Measurements from ENCODE around the gene TRIM61. TPM values are rescaled to one million over a fixed set of nuclear protein-coding genes. Genes with fewer than 3 reads are reported as not detected.
"Not testable (repeated sequence)": the region's sequence is repeated elsewhere in the genome, so short reads cannot be mapped to it uniquely, and the experiment has no call there.

The TRIM61 gene
- total RNA-seq, 1 donor from 2014 or later = not detected

GRCh38 chr4:164949448-164950143, 27.9 kb downstream of the TRIM61 start:
- H3K36me3 ChIP-seq = no peaks in the 10 kb centered on the region
- no peaks in the 10 kb centered on the region for H3K9me3 ChIP-seq (ENCODE audit: low read depth)
- H3F3A ChIP-seq (ENCODE audit: low read depth) = no peaks in the 10 kb centered on the region
- TF ChIP-seq EZH2phosphoT487 (IDR thresholded peaks at IDR 0.05) (no peak), EZH2 (IDR thresholded peaks at IDR 0.05) (no peak), CTCF (IDR thresholded peaks at IDR 0.05) (peak; percentile 42)
- no peak overlapping the region for H3K4me3 Mint-ChIP-seq
- peaks cover 12% of the 10 kb centered on the region for H3K4me1 ChIP-seq
- no peaks in the 10 kb centered on the region for H3K9me3 Mint-ChIP-seq
- H3K4me1 Mint-ChIP-seq = peaks cover 19% of the 10 kb centered on the region
- no peak overlapping the region for H3K9ac ChIP-seq
- H3K27me3 ChIP-seq = no peaks in the 10 kb centered on the region
- H3K4me2 ChIP-seq = no peak overlapping the region
- H3K27ac Mint-ChIP-seq = no peak overlapping the region
- DNase-seq (ENCODE audit: low spot score) = peak; percentile 62
- no peaks in the 10 kb centered on the region for H3K79me2 ChIP-seq (ENCODE audit: low read depth)
- no peaks in the 10 kb centered on the region for H3K36me3 Mint-ChIP-seq
- H4K20me1 ChIP-seq (ENCODE audit: low read depth) = no peaks in the 10 kb centered on the region
- no peak overlapping the region for H3K27ac ChIP-seq
- H3K27me3 Mint-ChIP-seq (ENCODE audit: insufficient read depth, low read depth) = peaks cover 2% of the 10 kb centered on the region
- H2AFZ ChIP-seq (replicated peaks) = peak overlapping the region; percentile 79
- H3K4me3 ChIP-seq = no peak overlapping the region

GRCh38 chr4:164948975-164949374, 28.5 kb downstream of the TRIM61 start:
- no peaks in the 10 kb centered on the region for H3K36me3 Mint-ChIP-seq
- TF ChIP-seq CTCF (IDR thresholded peaks at IDR 0.05) (no peak), EZH2phosphoT487 (IDR thresholded peaks at IDR 0.05) (no peak), EZH2 (IDR thresholded peaks at IDR 0.05) (no peak)
- H2AFZ ChIP-seq (replicated peaks) = no peak overlapping the region
- H3K36me3 ChIP-seq = no peaks in the 10 kb centered on the region
- H3K9ac ChIP-seq = no peak overlapping the region
- no peaks in the 10 kb centered on the region for H3K9me3 ChIP-seq (ENCODE audit: low read depth)
- H3K27me3 Mint-ChIP-seq (ENCODE audit: insufficient read depth, low read depth) = no peaks in the 10 kb centered on the region
- no peak overlapping the region for H3K4me2 ChIP-seq
- H4K20me1 ChIP-seq (ENCODE audit: low read depth) = no peaks in the 10 kb centered on the region
- no peaks in the 10 kb centered on the region for H3K79me2 ChIP-seq (ENCODE audit: low read depth)
- no peaks in the 10 kb centered on the region for H3K9me3 Mint-ChIP-seq
- no peak overlapping the region for H3K27ac ChIP-seq
- H3K4me1 Mint-ChIP-seq = peaks cover 19% of the 10 kb centered on the region
- H3F3A ChIP-seq (ENCODE audit: low read depth) = no peaks in the 10 kb centered on the region
- DNase-seq (ENCODE audit: low spot score) = no peak
- H3K4me1 ChIP-seq = peaks cover 12% of the 10 kb centered on the region
- H3K4me3 Mint-ChIP-seq = no peak overlapping the region
- H3K4me3 ChIP-seq = no peak overlapping the region
- no peak overlapping the region for H3K27ac Mint-ChIP-seq
- no peaks in the 10 kb centered on the region for H3K27me3 ChIP-seq

GRCh38 chr4:164948006-164948405, 29.5 kb downstream of the TRIM61 start:
- not testable (repeated sequence) for H3K79me2 ChIP-seq (ENCODE audit: low read depth); H3F3A ChIP-seq (ENCODE audit: low read depth); H3K36me3 ChIP-seq; H3K9ac ChIP-seq; H3K27me3 ChIP-seq; H3K4me2 ChIP-seq; H4K20me1 ChIP-seq (ENCODE audit: low read depth); H3K4me3 ChIP-seq; H3K27me3 Mint-ChIP-seq (ENCODE audit: insufficient read depth, low read depth); H3K9me3 ChIP-seq (ENCODE audit: low read depth); H3K9me3 Mint-ChIP-seq; H3K27ac ChIP-seq; H3K27ac Mint-ChIP-seq; H3K36me3 Mint-ChIP-seq; DNase-seq (ENCODE audit: low spot score); H3K4me3 Mint-ChIP-seq
- H3K4me1 ChIP-seq = peaks cover 12% of the 10 kb centered on the region
- H2AFZ ChIP-seq (replicated peaks) = peak overlapping the region; percentile 74
- peaks cover 19% of the 10 kb centered on the region for H3K4me1 Mint-ChIP-seq

- no peaks in the 10 kb centered on the region for H3K79me2 ChIP-seq (ENCODE audit: low read depth)
- no peak overlapping the region for H3K27ac Mint-ChIP-seq
- H3K4me3 ChIP-seq = no peak overlapping the region
- H3K9ac ChIP-seq = no peak overlapping the region
- peaks cover 2% of the 10 kb centered on the region for H3K9me3 Mint-ChIP-seq
- no peaks in the 10 kb centered on the region for H3K27me3 ChIP-seq
- peaks cover 19% of the 10 kb centered on the region for H3K4me1 Mint-ChIP-seq
- no peak overlapping the region for H3K4me2 ChIP-seq
- no peaks in the 10 kb centered on the region for H3K36me3 Mint-ChIP-seq
- no peaks in the 10 kb centered on the region for H3K9me3 ChIP-seq (ENCODE audit: low read depth)
- no peak overlapping the region for H2AFZ ChIP-seq (replicated peaks)
- H3K4me3 Mint-ChIP-seq = no peak overlapping the region
- no peaks in the 10 kb centered on the region for H3F3A ChIP-seq (ENCODE audit: low read depth)
- H3K4me1 ChIP-seq = peaks cover 12% of the 10 kb centered on the region
- H3K36me3 ChIP-seq = no peaks in the 10 kb centered on the region
- DNase-seq (ENCODE audit: low spot score) = no peak
- no peak for TF ChIP-seq CTCF (IDR thresholded peaks at IDR 0.05)
- peaks cover 2% of the 10 kb centered on the region for H3K27me3 Mint-ChIP-seq (ENCODE audit: insufficient read depth, low read depth)
- no peak overlapping the region for H3K27ac ChIP-seq
- H4K20me1 ChIP-seq (ENCODE audit: low read depth) = no peaks in the 10 kb centered on the region
Observed at GRCh38 chr4:164946810-164947209, 30.6 kb downstream of the TRIM61 start.
